H1 (cell line): ENCODE measurements around the gene TRIM24. TPM values are rescaled to one million over a fixed set of nuclear protein-coding genes. Genes with fewer than 3 reads are reported as not detected.

Experiments
- KDM1A ChIP-seq: fragments of 200-600, 300-600 bp; sonication (generic); IDR thresholded peaks from 2 replicates; pipeline ENCODE4 v1.7.1; 2016; ENCODE audit warnings: mild to moderate bottlenecking, low read length, borderline replicate concordance
- RNF2 ChIP-seq: fragments of 200-900, 300-1000 bp; sonication (generic); IDR thresholded peaks from 2 replicates; pipeline ENCODE4 v1.7.1; 2016; ENCODE audit warnings: borderline replicate concordance, low read depth, mild to moderate bottlenecking, antibody characterized with exemption, low read length; ENCODE audit not compliant: poor library complexity, severe bottlenecking; ENCODE audit errors: missing control alignments
- SP1 ChIP-seq: IDR thresholded peaks from 2 replicates; pipeline ENCODE4 v1.6.1; 2011; ENCODE audit warnings: low read depth, low read length
- TAF1 ChIP-seq: IDR thresholded peaks from 2 replicates; pipeline ENCODE4 v1.6.1; 2011; ENCODE audit warnings: mild to moderate bottlenecking, low read depth, low read length
- polyA plus RNA-seq, 7 experiments: library from polyadenylated mRNA; depleted of rRNA in 3 of 7; stranded (reverse) in 5 of 7; unstranded in 2 of 7; fragments of >200 nt in 5 of 7; fragments of 200-250 nt in 2 of 7; gene quantifications; 1 replicate in 5 of 7; 2 replicates in 1 of 7; 4 replicates in 1 of 7; pipeline versions ENCODE4 v1.2.1 to v1.2.3, GENCODE V29; 2011 to 2013; ENCODE audit warnings: missing spikeins in 2 of 7, mixed read lengths in 2 of 7
- total RNA-seq: library from RNA; stranded (reverse); fragmentation: NEBNext Ultra II Directional; extraction: Animal tissue kit (Norgen Biotek cat#: 25700); gene quantifications from 2 replicates; pipeline ENCODE4 v1.2.1, GENCODE V29; 2021

Gene TRIM24
- total and polyA plus RNA-seq, 2 of the 8 experiments (the other 6 are each of a cell fraction or from before 2014, with no cell fraction given) = 67.6 to 149 TPM

GRCh38 chr7:138524259-138524658 is 64.2 kb downstream of the TRIM24 start (continued):
- TF ChIP-seq RNF2 (no peak), SP1 (no peak), KDM1A (no peak), TAF1 (no peak)
